K562 (cell line): ENCODE measurements around the gene DOK4. TPM values are rescaled to one million over a fixed set of nuclear protein-coding genes. Genes with fewer than 3 reads are reported as not detected.
A peak's percentile ranks its signal among the peaks of the same experiment; 100 is the strongest.

Source experiments
- ARNT ChIP-seq, 2 experiments: fragments of 450-650 bp; IDR thresholded peaks; 2 replicates each; pipeline ENCODE4 v1.6.1; 2016; ENCODE audit warnings: mild to moderate bottlenecking in 1 of 2
- EP300 ChIP-seq: IDR thresholded peaks from 2 replicates; pipeline ENCODE4 v1.6.1; 2012; ENCODE audit warnings: low read length, improper control_type of control experiment
- FIP1L1 ChIP-seq: fragments of 200-400 bp; formaldehyde crosslinking; IDR thresholded peaks from 2 replicates; pipeline ENCODE4 v1.6.1; 2018; ENCODE audit warnings: mild to moderate bottlenecking, low read depth, low read length; ENCODE audit not compliant: poor library complexity, severe bottlenecking
- FOXJ2 ChIP-seq: fragments of 200-800 bp; sonication (Bioruptor generic); IDR thresholded peaks from 2 replicates; pipeline ENCODE4 v1.6.1; 2016; ENCODE audit warnings: missing genetic modification characterization, missing compliant biosample characterization
- HNRNPH1 ChIP-seq: fragments of 200-400 bp; formaldehyde crosslinking; optimal IDR thresholded peaks from 2 replicates; pipeline ENCODE3; 2017; ENCODE audit warnings: low read depth, mild to moderate bottlenecking, low read length, moderate library complexity
- NCOA4 ChIP-seq: fragments of 450-650 bp; IDR thresholded peaks from 2 replicates; pipeline ENCODE4 v1.6.1; 2018; ENCODE audit warnings: mild to moderate bottlenecking; ENCODE audit not compliant: partially characterized antibody
- NFATC3 ChIP-seq: fragments of 450-650 bp; IDR thresholded peaks from 2 replicates; pipeline ENCODE4 v1.6.1; 2017; ENCODE audit warnings: mild to moderate bottlenecking
- PHF20 ChIP-seq: fragments of 450-650 bp; IDR thresholded peaks from 2 replicates; pipeline ENCODE4 v1.6.1; 2018; ENCODE audit not compliant: partially characterized antibody
- POU5F1 ChIP-seq: fragments of 150-350 bp; IDR thresholded peaks from 2 replicates; pipeline ENCODE4 v1.6.1; 2014; ENCODE audit warnings: borderline replicate concordance, low read length, low read depth, mild to moderate bottlenecking; ENCODE audit not compliant: partially characterized antibody
- RBM39 ChIP-seq: fragments of 200-400 bp; formaldehyde crosslinking; optimal IDR thresholded peaks from 2 replicates; pipeline ENCODE3; 2018; ENCODE audit warnings: low read depth, low read length
- RFX7 ChIP-seq: fragments of 250-450 bp; sonication (Bioruptor Pico); IDR thresholded peaks from 2 replicates; pipeline ENCODE4 v1.5.1; 2021; ENCODE audit warnings: mild to moderate bottlenecking
- SIN3A ChIP-seq, 2 experiments: fragments of 150-350 bp in 1 of 2; IDR thresholded peaks; 2 replicates each; pipeline ENCODE4 v1.6.1; 2011 to 2016; ENCODE audit warnings: borderline replicate concordance in 2 of 2, low read depth in 2 of 2, low read length in 2 of 2, mild to moderate bottlenecking in 2 of 2, moderate library complexity in 2 of 2; ENCODE audit not compliant: control insufficient read depth in 1 of 2
- SMARCE1 ChIP-seq: fragments of 450-650 bp; IDR thresholded peaks from 2 replicates; pipeline ENCODE4 v1.7.1; 2016; ENCODE audit warnings: mild to moderate bottlenecking
- SMC3 ChIP-seq: conservative IDR thresholded peaks from 2 replicates; pipeline ENCODE4 v1.6.1; 2011; ENCODE audit warnings: low read depth, low read length, improper control_type of control experiment; ENCODE audit not compliant: insufficient read depth
- SRSF7 ChIP-seq: fragments of 200-400 bp; formaldehyde crosslinking; optimal IDR thresholded peaks from 2 replicates; pipeline ENCODE3; 2017; ENCODE audit warnings: mild to moderate bottlenecking, low read depth, low read length
- ZNF274 ChIP-seq: IDR thresholded peaks from 2 replicates; pipeline ENCODE4 v1.6.1; 2011; ENCODE audit warnings: low read depth, mild to moderate bottlenecking, low read length, moderate library complexity, borderline replicate concordance
- ZNF589 ChIP-seq: fragments of 200-800 bp; sonication (Bioruptor generic); IDR thresholded peaks from 2 replicates; pipeline ENCODE4 v1.6.1; 2016; ENCODE audit warnings: low read depth, missing genetic modification characterization, missing compliant biosample characterization
- polyA plus RNA-seq, 8 experiments: library from polyadenylated mRNA; depleted of rRNA in 4 of 8; stranded (reverse) in 5 of 8; unstranded in 3 of 8; fragments of >200 nt; fragmentation: Nextera tagmentation in 2 of 8; fragmentation: Illumina TruSeq in 1 of 8; extraction: Ambion mirVana in 2 of 8; extraction: Trizol in 1 of 8; gene quantifications; 2 replicates each; pipeline versions ENCODE4 v1.2.1 to v1.2.3, GENCODE V29; 2011 to 2014; ENCODE audit warnings: inconsistent platforms in 1 of 8, missing spikeins in 1 of 8
- total RNA-seq, 7 experiments: library from RNA; depleted of rRNA in 6 of 7; stranded (reverse); fragments of >200 nt in 6 of 7; fragmentation: Illumina TruSeq in 2 of 7; extraction: Trizol in 2 of 7; gene quantifications; 2 replicates each; pipeline versions ENCODE4 v1.2.1 to v1.2.3, GENCODE V29; 2011 to 2021; ENCODE audit warnings: low replicate concordance in 1 of 7
- TF ChIP-seq, protein P1 (sequence below), 3 experiments: fragments of 200-800 bp in 1 of 3; fragments of 250-450 bp in 1 of 3; fragments of 450-650 bp in 1 of 3; sonication (Bioruptor Pico) in 1 of 3; sonication (Bioruptor generic) in 1 of 3; formaldehyde crosslinking in 1 of 3; IDR thresholded peaks; 2 replicates each; pipeline versions ENCODE4 v1.6.1 to v1.8.0; 2016 to 2022; ENCODE audit warnings: mild to moderate bottlenecking in 2 of 3, missing genetic modification characterization in 2 of 3, missing compliant biosample characterization in 1 of 3, moderate library complexity in 1 of 3
- TF ChIP-seq, protein P2 (sequence below): fragments of 450-650 bp; formaldehyde crosslinking; IDR thresholded peaks from 2 replicates; pipeline ENCODE4 v1.4.0; 2020; ENCODE audit warnings: mild to moderate bottlenecking
- TF ChIP-seq, protein P3 (sequence below): sonication (generic); IDR thresholded peaks from 2 replicates; pipeline ENCODE4 v1.6.1; 2016
- TF ChIP-seq, protein P4 (sequence below): fragments of 250-450 bp; sonication (Bioruptor Pico); IDR thresholded peaks from 2 replicates; pipeline ENCODE4 v1.9.0; 2021; ENCODE audit warnings: mild to moderate bottlenecking

DOK4 gene
- total and polyA plus RNA-seq, 9 of the 15 experiments (the other 6 are each of a cell fraction or from before 2014, with no cell fraction given) = 0.10 to 14.4 (median 8.3) TPM

DNA sequence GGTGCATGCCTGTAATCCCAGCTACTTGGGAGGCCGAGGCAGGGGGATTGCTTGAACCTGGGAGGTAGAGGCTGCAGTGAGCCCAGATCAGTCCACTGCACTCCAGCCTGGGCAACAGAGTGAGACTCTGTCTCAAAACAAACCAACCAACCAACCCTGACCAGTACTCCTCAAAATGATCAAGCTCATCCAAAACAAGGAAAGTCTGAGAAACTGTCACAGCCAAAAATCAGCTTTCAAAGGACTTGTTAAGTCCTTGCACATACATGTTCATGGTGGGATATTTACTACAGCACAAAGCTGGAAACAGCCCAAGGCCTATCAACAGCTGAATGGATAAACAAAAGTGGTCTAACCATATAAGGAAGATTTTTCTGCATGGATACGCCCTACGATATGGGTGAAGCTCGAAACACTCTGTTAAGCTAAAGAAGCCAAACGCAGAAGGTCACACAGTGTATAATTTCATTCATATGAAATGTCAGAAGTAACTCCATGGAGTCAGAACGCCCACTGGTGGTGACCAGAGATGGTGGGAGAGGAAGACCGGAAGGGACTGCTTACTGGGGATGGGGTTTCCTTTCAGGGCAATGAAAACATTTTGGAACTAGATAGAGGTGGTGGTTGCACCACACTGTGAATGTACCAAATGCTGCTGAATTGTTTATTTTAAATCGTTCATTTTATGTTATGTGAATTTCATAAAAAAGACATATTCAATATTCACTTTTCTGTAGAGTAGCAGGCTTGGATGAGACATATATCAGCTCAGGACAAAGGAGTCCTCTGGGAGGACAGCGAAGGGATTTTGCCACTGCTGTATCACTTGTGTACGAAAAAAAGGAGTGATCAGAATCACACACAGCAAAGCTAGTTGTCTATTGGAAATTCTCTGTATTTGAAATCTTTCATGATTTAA, 64.0 kb downstream of the DOK4 start (continued):
- TF ChIP-seq FIP1L1 = no peak
- TF ChIP-seq, protein P1, sequence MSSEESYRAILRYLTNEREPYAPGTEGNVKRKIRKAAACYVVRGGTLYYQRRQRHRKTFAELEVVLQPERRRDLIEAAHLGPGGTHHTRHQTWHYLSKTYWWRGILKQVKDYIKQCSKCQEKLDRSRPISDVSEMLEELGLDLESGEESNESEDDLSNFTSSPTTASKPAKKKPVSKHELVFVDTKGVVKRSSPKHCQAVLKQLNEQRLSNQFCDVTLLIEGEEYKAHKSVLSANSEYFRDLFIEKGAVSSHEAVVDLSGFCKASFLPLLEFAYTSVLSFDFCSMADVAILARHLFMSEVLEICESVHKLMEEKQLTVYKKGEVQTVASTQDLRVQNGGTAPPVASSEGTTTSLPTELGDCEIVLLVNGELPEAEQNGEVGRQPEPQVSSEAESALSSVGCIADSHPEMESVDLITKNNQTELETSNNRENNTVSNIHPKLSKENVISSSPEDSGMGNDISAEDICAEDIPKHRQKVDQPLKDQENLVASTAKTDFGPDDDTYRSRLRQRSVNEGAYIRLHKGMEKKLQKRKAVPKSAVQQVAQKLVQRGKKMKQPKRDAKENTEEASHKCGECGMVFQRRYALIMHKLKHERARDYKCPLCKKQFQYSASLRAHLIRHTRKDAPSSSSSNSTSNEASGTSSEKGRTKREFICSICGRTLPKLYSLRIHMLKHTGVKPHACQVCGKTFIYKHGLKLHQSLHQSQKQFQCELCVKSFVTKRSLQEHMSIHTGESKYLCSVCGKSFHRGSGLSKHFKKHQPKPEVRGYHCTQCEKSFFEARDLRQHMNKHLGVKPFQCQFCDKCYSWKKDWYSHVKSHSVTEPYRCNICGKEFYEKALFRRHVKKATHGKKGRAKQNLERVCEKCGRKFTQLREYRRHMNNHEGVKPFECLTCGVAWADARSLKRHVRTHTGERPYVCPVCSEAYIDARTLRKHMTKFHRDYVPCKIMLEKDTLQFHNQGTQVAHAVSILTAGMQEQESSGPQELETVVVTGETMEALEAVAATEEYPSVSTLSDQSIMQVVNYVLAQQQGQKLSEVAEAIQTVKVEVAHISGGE (CRISPR knock-in tag; IDR thresholded peaks at IDR 0.05) = peak in 1 of 3 experiments; percentile 83; a peak in 2 of 6 replicates
- no peak for TF ChIP-seq NFATC3
- TF ChIP-seq SRSF7 = no peak
- TF ChIP-seq, protein P2, sequence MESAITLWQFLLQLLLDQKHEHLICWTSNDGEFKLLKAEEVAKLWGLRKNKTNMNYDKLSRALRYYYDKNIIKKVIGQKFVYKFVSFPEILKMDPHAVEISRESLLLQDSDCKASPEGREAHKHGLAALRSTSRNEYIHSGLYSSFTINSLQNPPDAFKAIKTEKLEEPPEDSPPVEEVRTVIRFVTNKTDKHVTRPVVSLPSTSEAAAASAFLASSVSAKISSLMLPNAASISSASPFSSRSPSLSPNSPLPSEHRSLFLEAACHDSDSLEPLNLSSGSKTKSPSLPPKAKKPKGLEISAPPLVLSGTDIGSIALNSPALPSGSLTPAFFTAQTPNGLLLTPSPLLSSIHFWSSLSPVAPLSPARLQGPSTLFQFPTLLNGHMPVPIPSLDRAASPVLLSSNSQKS = no peak
- no peak for TF ChIP-seq SIN3A (IDR thresholded peaks at IDR 0.05; ENCODE audit: borderline replicate concordance in 2 of 2, control insufficient read depth in 1 of 2, low read depth in 2 of 2, low read length in 2 of 2)
- no peak for TF ChIP-seq ZNF589
- no peak for TF ChIP-seq NCOA4
- no peak for TF ChIP-seq RFX7 (CRISPR knock-in tag)
- TF ChIP-seq, protein P3, sequence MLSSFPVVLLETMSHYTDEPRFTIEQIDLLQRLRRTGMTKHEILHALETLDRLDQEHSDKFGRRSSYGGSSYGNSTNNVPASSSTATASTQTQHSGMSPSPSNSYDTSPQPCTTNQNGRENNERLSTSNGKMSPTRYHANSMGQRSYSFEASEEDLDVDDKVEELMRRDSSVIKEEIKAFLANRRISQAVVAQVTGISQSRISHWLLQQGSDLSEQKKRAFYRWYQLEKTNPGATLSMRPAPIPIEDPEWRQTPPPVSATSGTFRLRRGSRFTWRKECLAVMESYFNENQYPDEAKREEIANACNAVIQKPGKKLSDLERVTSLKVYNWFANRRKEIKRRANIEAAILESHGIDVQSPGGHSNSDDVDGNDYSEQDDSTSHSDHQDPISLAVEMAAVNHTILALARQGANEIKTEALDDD = no peak
- no peak for TF ChIP-seq RBM39
- 0 out of 4 replicates have a peak, but pooled peaks of 1 of the 2 experiments have one; percentile 39 for TF ChIP-seq ARNT (IDR thresholded peaks at IDR 0.05)
- peak; percentile 29 for TF ChIP-seq PHF20
- peak; percentile 68 for TF ChIP-seq SMC3
- TF ChIP-seq, protein P4, sequence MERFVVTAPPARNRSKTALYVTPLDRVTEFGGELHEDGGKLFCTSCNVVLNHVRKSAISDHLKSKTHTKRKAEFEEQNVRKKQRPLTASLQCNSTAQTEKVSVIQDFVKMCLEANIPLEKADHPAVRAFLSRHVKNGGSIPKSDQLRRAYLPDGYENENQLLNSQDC (CRISPR knock-in tag) = no peak
- TF ChIP-seq POU5F1 = no peak
- no peak for TF ChIP-seq SMARCE1
- 0 out of 2 replicates have a peak, but pooled peaks have one; percentile 8 for TF ChIP-seq EP300
- TF ChIP-seq ZNF274 = no peak
- no peak for TF ChIP-seq HNRNPH1
- TF ChIP-seq FOXJ2 (tag) = no peak
